A673 (cell line): Measurements from ENCODE around the gene CAMK1D.

Experiments
- CTCF ChIP-seq: fragments of 300-800, 200-600 bp; sonication (generic); conservative IDR thresholded peaks from 2 replicates; pipeline ENCODE4 v1.5.1; 2017; ENCODE audit warnings: low read depth, mild to moderate bottlenecking, antibody characterized with exemption, low read length, moderate library complexity, mixed read lengths
- EZH2 ChIP-seq: fragments of 200-600 bp; sonication (generic); IDR thresholded peaks from 2 replicates; pipeline ENCODE4 v1.6.1; 2017; ENCODE audit warnings: borderline replicate concordance, low read depth, mild to moderate bottlenecking, mixed read lengths, antibody characterized with exemption, low read length; ENCODE audit not compliant: poor library complexity, severe bottlenecking

- TF ChIP-seq CTCF (no peak), EZH2 (no peak)
These were observed 371.1 kb downstream of the CAMK1D start for GRCh38 chr10:12720217-12720981.
